SK-N-MC (cell line): Measurements from ENCODE around the gene TLDC2.

Experiments
- EZH2 ChIP-seq: fragments of 200-600 bp; sonication (generic); IDR thresholded peaks from one replicate; pipeline ENCODE4 v1.6.1; 2017; ENCODE audit warnings: antibody characterized with exemption
- FOXP2 ChIP-seq: optimal IDR thresholded peaks from 2 replicates; pipeline ENCODE3; 2011; ENCODE audit warnings: mild to moderate bottlenecking, moderate library complexity; ENCODE audit not compliant: insufficient read depth; ENCODE audit errors: extremely low read length, control extremely low read depth
- POLR2AphosphoS5 ChIP-seq: IDR thresholded peaks from 2 replicates; pipeline ENCODE4 v1.6.1; 2012; ENCODE audit warnings: mild to moderate bottlenecking, low read depth, low read length, borderline replicate concordance

DNA sequence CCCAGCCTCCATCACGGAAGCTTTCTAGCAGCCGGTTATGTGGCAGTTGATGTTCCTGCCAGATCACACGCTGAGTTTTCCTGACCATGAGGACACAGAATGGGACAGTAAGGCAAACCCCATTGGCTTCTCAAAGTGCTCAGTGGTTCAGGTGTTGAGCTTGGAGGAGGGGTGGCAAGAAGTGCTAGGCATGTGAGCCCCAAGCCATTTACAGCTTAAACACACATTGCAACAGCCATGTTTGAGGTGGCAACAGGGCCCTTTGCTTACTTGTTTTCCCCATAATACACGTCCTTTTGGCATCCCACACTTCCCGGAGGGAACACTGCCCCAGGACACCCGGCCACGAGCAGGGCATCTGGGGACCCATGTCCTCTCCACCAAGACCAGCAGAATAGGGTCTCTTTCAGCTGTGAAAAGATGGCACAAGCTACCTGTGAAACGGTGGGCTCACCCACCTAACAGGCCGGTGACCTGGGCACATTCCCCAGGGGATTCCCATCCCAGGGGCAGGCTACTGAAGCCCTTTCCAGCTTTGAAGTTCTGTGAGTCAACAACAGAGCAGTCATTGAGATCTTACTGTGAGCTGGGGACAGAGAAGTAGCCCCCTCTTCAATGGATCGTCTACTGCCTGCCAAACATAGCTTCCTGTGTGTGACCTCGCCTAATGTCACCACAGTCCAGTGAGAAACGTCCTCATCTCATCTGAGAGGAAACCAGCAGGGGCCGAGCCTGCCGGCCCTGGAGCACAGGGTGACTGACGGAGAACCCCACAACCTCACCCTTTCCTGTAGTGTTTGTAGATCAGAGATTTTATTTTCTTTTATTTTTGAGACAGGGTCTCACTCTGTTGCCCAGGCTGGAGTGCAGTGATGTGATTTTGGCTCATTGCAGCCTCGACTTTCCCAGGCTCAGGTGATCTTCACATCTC is 4.0 kb upstream of the TLDC2 start:
- TF ChIP-seq EZH2, result no peak
- no peak for TF ChIP-seq POLR2AphosphoS5
- no peak for TF ChIP-seq FOXP2
